ENCODE data around the gene ZDHHC8. TPM values are rescaled to one million over a fixed set of nuclear protein-coding genes. Genes with fewer than 3 reads are reported as not detected.

ZDHHC8 gene
- total and polyA plus RNA-seq, 7 donors, result 9.7 to 23.7 (median 15.8) TPM

GRCh38 chr22:20094197-20094807 lies 37.3 kb upstream of the ZDHHC8 start:
- 79 to 87% (median 81%) methylated on average over 15 of the region's 15 CpGs for WGBS, 3 donors
- Histone ChIP-seq H3K36me3 (ENCODE audit: insufficient read depth in 1 of 2, low read depth in 1 of 2) (peaks cover 20 to 95% of the 10 kb centered on the region in 2 donors), H3K4me1 (peaks cover 7% of the 10 kb centered on the region), H3K27ac (peak overlapping the region; percentile 70), H3K4me3 (no peak overlapping the region), H3K9me3 (no peaks in the 10 kb centered on the region), H3K27me3 (ENCODE audit: insufficient read depth in 3 of 3, low read length in 2 of 3) (no peaks in the 10 kb centered on the region)
- intact Hi-C loops (cut with DNase I), result no loop called here
- DNase-seq (no peak), ATAC-seq (peak in 2 of 4 donors; percentile 7 to 23)
- no peak for TF ChIP-seq CTCF (IDR thresholded peaks at IDR 0.05)

GRCh38 chr22:20095521-20095920 lies 36.1 kb upstream of the ZDHHC8 start:
- no peak for ATAC-seq
- TF ChIP-seq CTCF (IDR thresholded peaks at IDR 0.05), result no peak
- no peak overlapping the region for H3K27ac ChIP-seq
- intact Hi-C loops (cut with DNase I), result no loop called here
- 94 to 97% (median 96%) methylated on average over 4 of the region's 4 CpGs for WGBS, 3 donors
- H3K36me3 ChIP-seq (ENCODE audit: insufficient read depth in 1 of 2, low read depth in 1 of 2), result peaks cover 10 to 95% of the 10 kb centered on the region in 2 donors
- no peaks in the 10 kb centered on the region for H3K27me3 ChIP-seq (ENCODE audit: insufficient read depth in 3 of 3, low read length in 2 of 3)
- H3K9me3 ChIP-seq, result no peaks in the 10 kb centered on the region
- DNase-seq, result no peak
- peaks cover 7% of the 10 kb centered on the region for H3K4me1 ChIP-seq
- no peak overlapping the region for H3K4me3 ChIP-seq

- peaks cover 7% of the 10 kb centered on the region for H3K4me1 ChIP-seq
- 96 to 99% (median 96%) methylated on average over 2 of the region's 2 CpGs for whole genome bisulfite sequencing, 3 donors
- no peaks in the 10 kb centered on the region for H3K27me3 ChIP-seq (ENCODE audit: insufficient read depth in 3 of 3, low read length in 2 of 3)
- H3K27ac ChIP-seq, result no peak overlapping the region
- intact Hi-C loops (cut with DNase I), result no loop called here
- peaks cover 3 to 95% of the 10 kb centered on the region in 2 donors for H3K36me3 ChIP-seq (ENCODE audit: insufficient read depth in 1 of 2, low read depth in 1 of 2)
- ATAC-seq (no peak), DNase-seq (no peak)
- H3K4me3 ChIP-seq, result no peak overlapping the region
- H3K9me3 ChIP-seq, result no peaks in the 10 kb centered on the region
- no peak for TF ChIP-seq CTCF (IDR thresholded peaks at IDR 0.05)
Observed at GRCh38 chr22:20096574-20097420, 34.8 kb upstream of the ZDHHC8 start.

GRCh38 chr22:20099099-20099711 lies 32.4 kb upstream of the ZDHHC8 start:
- intact Hi-C loops (cut with DNase I), result no loop called here
- Histone ChIP-seq H3K9me3 (no peaks in the 10 kb centered on the region), H3K27ac (peak overlapping the region; percentile 4), H3K4me3 (no peak overlapping the region), H3K4me1 (peaks cover 8% of the 10 kb centered on the region), H3K36me3 (ENCODE audit: insufficient read depth in 1 of 2, low read depth in 1 of 2) (peaks cover 3 to 90% of the 10 kb centered on the region in 2 donors), H3K27me3 (ENCODE audit: insufficient read depth in 3 of 3, low read length in 2 of 3) (no peaks in the 10 kb centered on the region)
- 88 to 95% (median 95%) methylated on average over 6 of the region's 6 CpGs for WGBS, 3 donors
- no peak for ATAC-seq
- no peak for TF ChIP-seq CTCF (IDR thresholded peaks at IDR 0.05)
- DNase-seq, result no peak

Data from psoas muscle (tissue), 8 donors.